Measurements from ENCODE around the gene NEK9.

- no peak for TF ChIP-seq CSRNP3 (CRISPR knock-in tag; IDR thresholded peaks at IDR 0.05)
- TF ChIP-seq PPARA (CRISPR knock-in tag; IDR thresholded peaks at IDR 0.05; ENCODE audit: borderline replicate concordance): no peak
- no peak for TF ChIP-seq ZNF8 (CRISPR knock-in tag; IDR thresholded peaks at IDR 0.05)
- TF ChIP-seq ZFP3 (CRISPR knock-in tag; IDR thresholded peaks at IDR 0.05): no peak
- TF ChIP-seq ARNTL (CRISPR knock-in tag; IDR thresholded peaks at IDR 0.05; ENCODE audit: borderline replicate concordance, low read depth): no peak
- TF ChIP-seq ZNF70 (CRISPR knock-in tag; IDR thresholded peaks at IDR 0.05): no peak
- TF ChIP-seq PATZ1 (CRISPR knock-in tag; IDR thresholded peaks at IDR 0.05; ENCODE audit: borderline replicate concordance): no peak
- no peak for TF ChIP-seq RARB (CRISPR knock-in tag; IDR thresholded peaks at IDR 0.05)
- no peak for TF ChIP-seq BACH2 (CRISPR knock-in tag; IDR thresholded peaks at IDR 0.05; ENCODE audit: borderline replicate concordance)
- no peak for TF ChIP-seq TSHZ2 (CRISPR knock-in tag; IDR thresholded peaks at IDR 0.05)
Measured at GRCh38 chr14:75066691-75067090, 60.2 kb downstream of the NEK9 start.

Measured in SK-N-SH treated with all-trans-retinoic acid at 6 μM for 48 hours (cell line).